HL-60 (cell line): ENCODE results near the gene ATP1A4.

Experiments used
- DNase-seq, 2 experiments: peaks; one replicate each; pipeline ENCODE4 v3.0.0-alpha.2; 2010 to 2020; ENCODE audit warnings: low read depth in 1 of 2, low spot score in 1 of 2
- H3K27ac ChIP-seq: fragments of 250-450 bp; sonication (Bioruptor Pico); replicated peaks from 2 replicates; pipeline ENCODE4 v1.5.1; 2020; ENCODE audit warnings: mild to moderate bottlenecking, moderate library complexity
- H3K27me3 ChIP-seq: fragments of 250-450 bp; sonication (Bioruptor Pico); 2 replicates; pipeline ENCODE4 v1.5.1; 2021; ENCODE audit warnings: mild to moderate bottlenecking, moderate library complexity; ENCODE audit not compliant: insufficient read depth, poor library complexity, severe bottlenecking
- H3K4me3 ChIP-seq: replicated peaks from 2 replicates; pipeline ENCODE4 v1.5.1; 2011; ENCODE audit warnings: mild to moderate bottlenecking, control low read depth, low read length; ENCODE audit not compliant: insufficient read depth
- GABPA ChIP-seq: IDR thresholded peaks from 2 replicates; pipeline ENCODE4 v1.6.1; 2012; ENCODE audit warnings: low read depth
- POLR2AphosphoS5 ChIP-seq: IDR thresholded peaks from 2 replicates; pipeline ENCODE4 v1.6.1; 2012; ENCODE audit warnings: low read depth
- REST ChIP-seq: IDR thresholded peaks from 2 replicates; pipeline ENCODE4 v1.6.1; 2012; ENCODE audit warnings: low read depth; ENCODE audit not compliant: insufficient replicate concordance
- SPI1 ChIP-seq: IDR thresholded peaks from 2 replicates; pipeline ENCODE4 v1.6.1; 2012; ENCODE audit warnings: low read depth, mild to moderate bottlenecking, borderline replicate concordance
- TF ChIP-seq, protein P1 (sequence below): IDR thresholded peaks from one replicate; pipeline ENCODE4 v1.5.1; 2011; ENCODE audit warnings: low read length, control low read depth, inconsistent platforms; ENCODE audit not compliant: insufficient read depth

ATP1A4 gene

DNA sequence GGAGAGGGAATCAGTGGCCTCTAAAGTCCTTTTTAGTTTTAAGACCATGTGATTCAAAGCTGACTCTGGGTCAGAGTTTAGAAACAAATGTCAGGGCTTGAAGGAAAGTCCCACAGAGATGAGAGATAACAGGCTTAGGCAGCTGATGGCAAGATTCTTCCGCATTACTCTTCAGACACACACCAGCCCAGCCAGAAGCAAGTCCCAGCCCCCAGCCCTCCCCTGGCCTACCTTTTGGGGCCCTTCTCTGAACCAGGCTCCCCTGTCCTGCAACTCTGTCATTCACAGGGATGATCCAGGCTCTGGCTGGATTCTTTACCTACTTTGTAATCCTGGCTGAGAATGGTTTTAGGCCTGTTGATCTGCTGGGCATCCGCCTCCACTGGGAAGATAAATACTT lies 25.8 kb downstream of the ATP1A4 start:
- no peaks in the 10 kb centered on the region for H3K27me3 ChIP-seq
- H3K4me3 ChIP-seq: no peak overlapping the region

GRCh38 chr1:160177667-160178066 lies 26.3 kb downstream of the ATP1A4 start:
- no peak overlapping the region for H3K27ac ChIP-seq
- no peak overlapping the region for H3K4me3 ChIP-seq
- no peak for TF ChIP-seq POLR2AphosphoS5
- TF ChIP-seq REST: no peak
- TF ChIP-seq, protein P1, sequence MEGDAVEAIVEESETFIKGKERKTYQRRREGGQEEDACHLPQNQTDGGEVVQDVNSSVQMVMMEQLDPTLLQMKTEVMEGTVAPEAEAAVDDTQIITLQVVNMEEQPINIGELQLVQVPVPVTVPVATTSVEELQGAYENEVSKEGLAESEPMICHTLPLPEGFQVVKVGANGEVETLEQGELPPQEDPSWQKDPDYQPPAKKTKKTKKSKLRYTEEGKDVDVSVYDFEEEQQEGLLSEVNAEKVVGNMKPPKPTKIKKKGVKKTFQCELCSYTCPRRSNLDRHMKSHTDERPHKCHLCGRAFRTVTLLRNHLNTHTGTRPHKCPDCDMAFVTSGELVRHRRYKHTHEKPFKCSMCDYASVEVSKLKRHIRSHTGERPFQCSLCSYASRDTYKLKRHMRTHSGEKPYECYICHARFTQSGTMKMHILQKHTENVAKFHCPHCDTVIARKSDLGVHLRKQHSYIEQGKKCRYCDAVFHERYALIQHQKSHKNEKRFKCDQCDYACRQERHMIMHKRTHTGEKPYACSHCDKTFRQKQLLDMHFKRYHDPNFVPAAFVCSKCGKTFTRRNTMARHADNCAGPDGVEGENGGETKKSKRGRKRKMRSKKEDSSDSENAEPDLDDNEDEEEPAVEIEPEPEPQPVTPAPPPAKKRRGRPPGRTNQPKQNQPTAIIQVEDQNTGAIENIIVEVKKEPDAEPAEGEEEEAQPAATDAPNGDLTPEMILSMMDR: no peak
- TF ChIP-seq SPI1: no peak
- TF ChIP-seq GABPA: no peak
- no peaks in the 10 kb centered on the region for H3K27me3 ChIP-seq
- no peak for DNase-seq

More for the DNA sequence above, 25.8 kb downstream of the ATP1A4 start:
- H3K27ac ChIP-seq: no peak overlapping the region
- TF ChIP-seq POLR2AphosphoS5 (no peak), GABPA (no peak), SPI1 (no peak), REST (no peak)
- TF ChIP-seq, protein P1: no peak
- no peak for DNase-seq

DNA sequence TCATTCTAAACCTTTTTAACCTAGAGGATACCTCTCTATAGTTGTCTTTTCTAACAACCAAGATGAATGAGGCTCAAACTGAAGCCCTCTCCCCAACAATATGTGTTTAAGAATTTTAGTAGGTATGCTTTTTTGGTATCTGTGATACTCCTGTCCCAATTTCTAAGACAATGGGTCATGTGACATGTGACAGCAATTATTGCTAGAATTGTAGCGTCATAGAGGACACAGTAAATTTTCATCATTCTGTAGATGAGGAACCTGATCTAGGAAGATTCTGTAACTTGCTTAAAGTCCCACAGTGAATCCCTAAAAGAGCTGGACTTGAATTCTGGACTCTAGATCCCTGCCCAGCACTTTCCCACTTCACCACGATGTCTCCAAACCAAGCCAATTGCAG lies 27.3 kb downstream of the ATP1A4 start:
- no peak for DNase-seq
- H3K27ac ChIP-seq: no peak overlapping the region
- no peaks in the 10 kb centered on the region for H3K27me3 ChIP-seq
- H3K4me3 ChIP-seq: no peak overlapping the region
- TF ChIP-seq REST: no peak
- no peak for TF ChIP-seq SPI1
- TF ChIP-seq POLR2AphosphoS5: no peak
- TF ChIP-seq, protein P1: no peak
- TF ChIP-seq GABPA: no peak
